GM18870 (cell line): Measurements from ENCODE around the gene HOXD8.

Source experiments
- ATAC-seq: cut with Tn5 transposase; IDR thresholded peaks from one replicate; pipeline ENCODE4 v1.9.1; 2021; ENCODE audit warnings: moderate library complexity; ENCODE audit not compliant: unreplicated experiment

HOXD8 gene

DNA sequence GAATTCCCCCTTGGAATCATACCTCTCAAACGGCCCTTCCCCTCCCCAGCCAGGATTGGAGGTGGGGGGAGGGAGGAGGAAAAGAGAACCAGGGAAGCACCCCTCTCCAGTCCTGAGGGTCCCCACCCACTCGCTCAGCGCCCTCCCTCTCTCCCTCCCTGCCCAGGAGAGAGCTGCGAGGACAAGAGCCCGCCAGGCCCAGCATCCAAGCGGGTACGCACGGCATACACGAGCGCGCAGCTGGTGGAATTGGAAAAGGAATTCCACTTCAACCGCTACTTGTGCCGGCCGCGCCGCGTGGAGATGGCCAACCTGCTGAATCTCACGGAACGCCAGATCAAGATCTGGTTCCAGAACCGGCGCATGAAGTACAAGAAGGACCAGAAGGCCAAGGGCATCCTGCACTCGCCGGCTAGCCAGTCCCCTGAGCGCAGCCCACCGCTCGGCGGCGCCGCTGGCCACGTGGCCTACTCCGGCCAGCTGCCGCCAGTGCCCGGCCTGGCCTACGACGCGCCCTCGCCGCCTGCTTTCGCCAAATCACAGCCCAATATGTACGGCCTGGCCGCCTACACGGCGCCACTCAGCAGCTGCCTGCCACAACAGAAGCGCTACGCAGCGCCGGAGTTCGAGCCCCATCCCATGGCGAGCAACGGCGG is 42.0 kb downstream of the HOXD8 start:
- ATAC-seq = no peak

DNA sequence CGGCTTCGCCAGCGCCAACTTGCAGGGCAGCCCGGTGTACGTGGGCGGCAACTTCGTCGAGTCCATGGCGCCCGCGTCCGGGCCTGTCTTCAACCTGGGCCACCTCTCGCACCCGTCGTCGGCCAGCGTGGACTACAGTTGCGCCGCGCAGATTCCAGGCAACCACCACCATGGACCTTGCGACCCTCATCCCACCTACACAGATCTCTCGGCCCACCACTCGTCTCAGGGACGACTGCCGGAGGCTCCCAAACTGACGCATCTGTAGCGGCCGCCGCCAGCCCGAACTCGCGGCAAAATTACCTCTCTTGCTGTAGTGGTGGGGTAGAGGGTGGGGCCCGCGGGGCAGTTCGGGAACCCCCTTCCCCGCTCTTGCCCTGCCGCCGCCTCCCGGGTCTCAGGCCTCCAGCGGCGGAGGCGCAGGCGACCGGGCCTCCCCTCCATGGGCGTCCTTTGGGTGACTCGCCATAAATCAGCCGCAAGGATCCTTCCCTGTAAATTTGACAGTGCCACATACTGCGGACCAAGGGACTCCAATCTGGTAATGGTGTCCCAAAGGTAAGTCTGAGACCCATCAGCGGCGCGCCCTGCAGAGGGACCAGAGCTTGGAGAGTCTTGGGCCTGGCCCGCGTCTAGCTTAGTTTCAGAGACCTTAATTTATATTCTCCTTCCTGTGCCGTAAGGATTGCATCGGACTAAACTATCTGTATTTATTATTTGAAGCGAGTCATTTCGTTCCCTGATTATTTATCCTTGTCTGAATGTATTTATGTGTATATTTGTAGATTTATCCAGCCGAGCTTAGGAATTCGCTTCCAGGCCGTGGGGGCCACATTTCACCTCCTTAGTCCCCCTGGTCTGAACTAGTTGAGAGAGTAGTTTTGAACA is 42.7 kb downstream of the HOXD8 start:
- no peak for ATAC-seq

DNA sequence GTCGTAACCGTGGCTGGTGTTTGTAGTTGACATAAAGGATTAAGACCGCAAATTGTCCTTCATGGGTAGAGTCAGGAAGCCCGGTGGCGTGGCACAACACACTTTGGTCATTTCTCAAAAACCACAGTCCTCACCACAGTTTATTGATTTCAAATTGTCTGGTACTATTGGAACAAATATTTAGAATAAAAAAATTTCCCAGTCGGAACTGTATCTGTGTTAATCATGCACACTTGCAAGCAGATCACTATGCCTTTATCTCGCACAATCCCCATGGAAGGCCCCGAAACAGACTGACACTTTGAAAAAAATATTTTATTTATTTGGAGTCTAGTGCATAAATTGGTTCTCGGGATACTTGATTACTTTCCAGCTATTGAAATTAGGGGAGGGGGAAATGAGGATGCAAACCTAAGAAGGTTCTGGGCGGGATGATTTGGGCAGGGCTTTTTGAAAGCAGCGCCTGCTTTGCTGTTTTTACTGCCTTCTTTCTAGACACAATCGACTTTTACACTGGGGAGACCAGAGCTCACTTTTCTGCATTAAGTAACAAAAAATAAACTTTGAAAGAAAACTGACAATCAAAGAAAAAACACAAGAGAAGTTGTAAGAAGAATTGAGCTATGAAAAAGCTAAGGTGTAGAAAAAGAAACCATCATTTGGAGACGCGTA is 43.5 kb downstream of the HOXD8 start:
- ATAC-seq = no peak

DNA sequence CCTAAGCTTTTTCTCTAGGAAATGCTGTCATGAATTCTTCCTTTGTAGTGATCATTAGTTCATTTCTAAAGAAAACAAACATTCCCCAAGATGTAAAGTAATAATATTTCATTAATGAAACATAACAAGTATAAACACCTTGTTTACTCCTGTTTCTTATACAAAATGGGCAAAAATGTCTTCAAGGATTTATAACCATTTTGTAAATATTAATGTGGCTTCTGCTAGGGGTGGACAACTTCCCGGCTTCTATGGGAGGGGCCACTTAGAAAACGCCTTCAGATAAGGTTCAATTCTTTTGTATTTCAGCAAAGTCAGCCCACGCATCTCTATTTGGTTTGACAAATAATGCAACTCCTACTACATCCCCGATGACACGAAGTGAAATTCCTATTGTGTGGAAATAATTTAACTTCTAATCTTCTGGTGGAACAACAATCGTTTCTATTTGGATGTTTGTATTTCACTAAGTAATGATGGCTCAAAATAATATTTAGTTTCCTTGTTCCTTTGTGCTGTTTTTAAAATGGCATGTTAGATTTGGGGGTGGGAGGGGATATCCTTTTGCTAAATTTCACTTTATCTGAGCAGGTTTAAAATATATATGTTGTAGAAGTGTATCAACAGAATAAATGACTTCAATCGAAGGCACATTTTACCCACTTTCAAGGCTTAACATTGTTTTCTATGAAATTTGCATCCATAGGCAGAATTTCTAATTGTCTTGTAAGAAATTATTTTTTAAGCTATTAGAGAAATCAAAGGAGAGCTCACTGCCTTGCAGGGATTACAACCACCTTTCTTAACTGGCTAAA is 44.3 kb downstream of the HOXD8 start:
- ATAC-seq = no peak

DNA sequence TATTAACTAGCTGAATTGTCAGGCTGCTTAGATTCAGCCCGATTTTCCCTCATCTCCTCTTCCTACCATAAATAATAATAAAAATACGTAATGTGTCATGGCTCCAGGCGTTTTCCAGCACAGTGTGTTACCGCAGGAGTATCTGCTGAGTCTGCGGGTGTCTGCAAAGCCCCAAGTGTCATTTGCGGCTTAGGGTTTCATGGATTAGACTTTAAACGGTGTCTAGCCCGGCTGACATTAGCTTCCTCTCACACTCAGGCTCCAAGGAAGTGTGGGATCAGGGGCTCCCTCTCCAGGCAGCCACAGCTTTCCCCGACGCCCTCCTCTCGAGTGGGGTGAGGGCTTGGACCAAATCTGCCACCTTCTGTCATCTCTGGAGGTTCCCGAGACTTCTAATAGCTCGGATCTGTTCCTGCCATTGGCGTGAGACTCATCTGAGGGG is 44.9 kb downstream of the HOXD8 start:
- ATAC-seq = no peak

DNA sequence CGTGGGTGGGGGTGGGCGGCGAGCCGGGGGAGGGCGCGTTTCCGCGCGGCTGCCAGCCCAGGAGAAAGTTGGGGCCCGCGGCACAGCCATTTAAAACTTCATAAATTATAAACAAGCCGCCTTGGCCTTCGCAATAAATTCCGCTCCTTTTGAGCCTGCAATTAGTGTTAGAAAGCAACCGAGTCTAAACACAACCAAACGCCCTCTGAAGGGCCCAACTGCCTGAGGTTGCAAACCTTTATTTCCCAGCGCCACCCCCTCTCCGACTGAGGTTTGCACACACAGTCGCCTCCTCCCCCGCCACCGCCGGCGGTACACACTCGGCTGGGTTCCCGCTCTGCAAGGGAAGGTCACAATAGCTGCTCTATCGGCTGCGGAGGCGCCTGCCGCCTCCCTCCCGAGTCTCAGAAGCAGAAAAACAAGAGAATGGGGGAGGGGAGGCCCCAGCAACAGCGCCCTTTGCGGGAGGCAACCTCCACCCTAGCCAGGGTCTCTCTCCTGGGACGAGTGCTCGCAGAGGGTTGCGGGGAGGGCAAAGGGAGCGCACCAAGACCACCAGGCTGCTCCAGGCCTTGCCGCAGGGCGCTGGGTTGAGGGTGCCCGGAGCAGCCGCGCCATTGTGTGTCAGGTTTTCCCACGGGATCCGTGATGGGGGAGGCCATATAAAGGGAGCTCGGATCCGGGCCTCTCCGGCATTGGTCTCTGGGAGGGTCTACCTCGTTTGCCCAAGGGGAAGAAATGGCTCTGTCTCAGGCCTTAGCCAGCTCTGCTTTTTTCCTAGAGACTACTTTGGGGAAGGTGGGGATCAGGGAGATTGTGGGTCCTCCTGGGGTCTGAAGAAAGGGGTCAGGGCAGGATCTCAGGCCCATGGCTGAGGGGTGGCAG is 45.6 kb downstream of the HOXD8 start:
- no peak for ATAC-seq

DNA sequence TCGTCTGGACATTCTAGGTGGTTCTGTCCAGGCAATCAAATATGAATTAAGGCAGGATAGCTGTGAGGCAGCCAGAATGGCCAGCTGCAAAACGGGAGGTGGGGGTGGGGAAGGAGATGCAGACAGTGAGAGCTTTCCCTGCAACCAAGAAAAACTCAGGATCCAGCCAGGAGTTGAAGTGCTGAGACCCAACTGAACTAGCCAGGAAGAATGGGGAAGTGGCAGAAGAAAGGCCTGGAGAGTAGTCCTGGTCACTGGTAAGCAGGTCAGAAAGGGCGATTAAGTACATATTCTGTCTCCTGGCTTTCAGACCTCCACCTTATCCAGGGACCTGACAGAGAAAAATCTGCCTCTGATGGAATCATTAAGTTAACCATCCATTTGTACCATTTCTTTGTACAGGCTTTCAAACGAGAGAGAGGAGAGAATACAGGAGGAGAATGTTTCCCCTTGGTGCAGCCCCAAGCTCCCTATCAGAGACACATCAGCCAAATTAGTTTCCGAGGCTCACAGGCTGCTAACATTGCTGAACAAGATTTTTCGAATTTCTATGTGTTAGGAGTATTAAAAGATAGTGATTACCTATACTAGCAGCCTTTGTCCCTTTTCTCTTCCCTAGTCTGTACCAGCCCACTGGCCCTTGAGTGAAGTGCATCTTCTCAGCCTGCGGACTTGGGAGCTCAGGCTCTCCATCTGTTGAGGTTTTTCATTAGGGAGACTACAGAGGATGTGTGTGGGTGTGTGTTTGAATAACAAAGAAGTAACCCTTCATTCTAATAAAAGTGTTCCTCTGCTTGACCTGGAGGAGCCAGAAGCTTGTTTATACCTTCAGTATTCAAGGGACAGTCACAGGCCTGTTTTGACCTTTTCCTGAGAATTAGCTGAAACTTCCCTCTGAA is 46.5 kb downstream of the HOXD8 start:
- ATAC-seq = no peak

DNA sequence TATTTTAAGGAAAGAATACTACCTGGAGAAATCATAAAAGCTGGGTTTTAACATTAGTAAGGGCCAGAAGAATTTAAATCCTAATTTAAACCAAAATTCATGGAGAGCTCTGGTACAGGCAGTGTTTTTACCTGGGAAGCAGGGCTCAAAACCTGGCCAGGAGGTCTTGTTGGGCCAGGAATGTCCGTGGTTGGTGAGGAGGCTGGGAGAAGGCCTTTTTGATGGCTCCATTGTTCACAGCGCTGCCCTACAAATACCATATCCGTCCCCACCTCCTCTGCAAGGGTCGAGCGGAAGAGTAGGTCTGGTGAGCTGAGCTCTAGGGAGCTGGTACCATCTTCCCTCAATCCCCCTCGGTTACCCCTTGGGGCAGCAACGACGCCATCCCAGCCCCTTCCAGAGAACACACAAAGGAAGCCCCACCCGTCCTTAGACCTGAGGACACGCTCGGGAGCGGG is 48.1 kb downstream of the HOXD8 start:
- ATAC-seq = no peak

DNA sequence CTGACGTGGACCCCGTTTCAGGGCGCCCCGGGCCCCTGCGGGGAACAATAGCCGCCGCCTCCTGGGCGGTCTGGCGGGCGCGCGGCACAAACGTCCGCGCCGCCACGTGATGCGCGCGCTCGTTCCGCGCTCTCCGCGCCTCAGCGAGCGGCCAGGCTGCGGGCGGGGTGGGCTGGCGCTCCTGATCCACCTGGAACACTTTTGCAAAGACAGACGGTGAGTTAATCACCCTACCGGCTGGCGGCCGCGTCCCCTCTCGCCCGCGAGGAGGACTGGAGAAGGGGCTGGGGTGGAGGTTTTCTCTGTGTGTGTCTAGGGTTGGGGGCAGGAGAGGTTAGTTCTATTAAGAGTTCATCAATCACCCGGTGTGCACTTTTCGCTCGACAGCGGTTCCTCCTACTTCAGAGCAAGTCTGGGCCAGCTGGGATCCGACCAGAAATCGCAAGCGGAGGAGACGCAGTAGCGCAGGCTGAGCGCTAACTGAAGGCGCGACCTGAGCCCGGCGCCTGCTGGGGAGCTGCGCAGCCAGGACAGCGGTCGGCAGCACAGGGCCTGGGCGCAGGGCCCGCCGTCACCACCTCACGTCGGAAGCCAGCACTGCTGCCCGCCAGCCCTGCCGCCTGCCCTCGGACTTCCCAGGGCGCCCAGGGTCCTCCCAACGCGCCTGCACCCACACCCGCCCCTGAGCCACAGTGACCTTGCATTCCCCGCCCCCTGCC is 48.7 kb downstream of the HOXD8 start:
- no peak for ATAC-seq

DNA sequence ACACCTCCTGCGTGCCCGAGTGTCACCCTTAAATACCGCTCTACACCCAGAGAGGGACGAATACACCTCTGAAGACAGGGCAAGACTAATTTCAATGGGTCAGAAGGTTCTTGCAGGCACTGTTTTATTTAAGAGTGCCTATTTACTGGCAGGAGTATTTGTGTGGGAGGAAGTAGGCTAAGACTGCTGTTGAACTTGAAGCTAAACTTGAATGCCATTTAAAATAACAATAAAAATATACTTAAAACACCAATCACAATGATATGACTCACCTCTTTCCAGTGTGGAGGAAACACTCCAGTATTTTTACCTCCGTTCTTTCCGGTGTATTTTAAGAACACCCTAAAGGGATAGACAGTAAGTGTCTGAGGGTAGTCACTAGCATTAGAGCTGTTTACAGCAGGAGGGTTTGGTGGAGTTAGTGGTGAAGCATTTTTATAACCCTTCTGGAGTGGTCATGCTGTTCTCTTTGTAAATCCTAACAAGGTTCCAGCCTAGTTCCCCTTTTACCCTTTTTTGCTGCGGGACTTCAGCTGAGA is 49.3 kb downstream of the HOXD8 start:
- ATAC-seq = no peak

DNA sequence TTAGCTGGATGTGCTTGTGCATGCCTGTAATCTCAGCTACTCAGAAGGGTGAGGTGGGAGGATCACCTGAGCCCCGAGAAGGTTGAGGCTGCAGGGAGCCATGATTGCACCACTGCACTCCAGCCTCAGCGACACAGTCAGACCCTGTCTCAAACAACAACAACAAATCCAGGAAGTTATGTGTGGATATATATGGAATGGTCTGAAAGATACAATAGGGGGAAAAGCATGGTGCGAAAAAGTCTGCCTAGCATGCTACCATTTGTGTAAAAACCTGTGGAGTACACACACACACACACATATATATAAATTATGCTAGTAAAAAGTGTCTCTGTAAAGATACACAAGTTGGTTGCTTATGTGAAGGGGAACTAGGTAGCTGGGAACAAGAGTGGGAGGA is 52.0 kb downstream of the HOXD8 start:
- ATAC-seq = no peak
